DMS 273 treated with DMSO at 0.1 percent for 48 hours (cell line): ENCODE data around the gene RFX3.

Experiments used
- DNase-seq: peaks from one replicate; lab custom pipeline; 2025; lab: John Stamatoyannopoulos, UW

The RFX3 gene

DNA sequence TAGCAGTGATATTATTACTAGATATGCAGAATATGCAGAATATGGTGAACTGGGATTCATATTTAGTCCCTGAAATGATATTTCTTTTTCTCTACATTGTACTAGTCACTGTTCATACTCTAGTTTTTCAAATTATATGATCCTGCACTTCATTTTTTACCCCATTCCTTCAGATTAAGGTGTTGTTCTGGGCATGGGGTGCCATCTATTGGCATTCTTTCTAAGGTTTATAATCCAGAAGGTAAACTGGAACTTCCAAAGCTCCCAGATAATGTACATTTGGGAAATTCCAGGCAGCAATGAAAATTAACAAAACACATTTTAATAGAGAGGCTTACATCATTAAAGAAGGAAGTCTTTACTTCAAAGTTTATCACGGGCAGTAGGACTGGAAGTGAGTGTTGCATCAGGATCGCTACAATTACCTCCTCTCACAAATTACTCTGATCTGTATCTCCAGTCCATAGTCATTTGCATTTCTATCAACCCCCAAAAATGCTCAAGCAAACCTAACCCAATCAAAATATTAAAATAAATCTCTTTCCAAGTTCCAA, 12.5 kb downstream of the RFX3 start:
- DNase-seq = no peak

DNA sequence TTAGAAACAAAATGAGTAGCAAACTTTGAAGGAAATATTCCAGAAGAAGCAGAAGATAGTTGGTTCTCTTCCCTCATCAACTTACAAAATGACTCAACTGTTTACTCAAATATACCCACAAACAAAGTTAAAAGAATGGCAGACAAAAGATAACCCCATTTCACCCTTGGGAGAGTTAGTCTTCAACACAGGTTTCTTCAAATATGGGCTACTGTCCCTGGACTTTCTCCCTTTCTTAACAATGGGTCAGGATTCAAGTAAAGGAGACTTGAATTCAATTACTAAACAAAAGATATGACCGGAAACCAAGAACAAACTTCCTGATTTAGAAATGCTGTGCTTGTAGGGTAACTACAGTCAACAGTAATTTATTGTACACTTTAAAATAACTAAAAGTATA, 14.2 kb downstream of the RFX3 start:
- no peak for DNase-seq

DNA sequence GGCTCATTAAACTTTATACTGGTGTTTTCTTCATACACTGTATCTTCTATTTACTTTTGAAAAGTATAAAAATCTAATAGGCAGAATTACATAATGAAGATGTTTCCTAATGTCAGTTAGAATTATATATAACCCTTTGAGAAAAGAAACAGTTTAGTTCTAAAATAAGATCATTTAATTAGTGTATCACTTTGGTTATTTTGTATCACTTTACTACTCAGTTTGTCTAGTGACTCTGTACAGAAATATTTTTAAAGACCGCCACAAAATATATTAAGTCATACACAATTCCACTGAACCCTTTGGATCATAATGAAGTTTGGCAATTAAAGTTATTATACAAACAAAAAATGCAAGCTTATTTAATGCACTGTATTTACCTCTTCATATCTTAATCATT, 15.0 kb downstream of the RFX3 start:
- no peak for DNase-seq

DNA sequence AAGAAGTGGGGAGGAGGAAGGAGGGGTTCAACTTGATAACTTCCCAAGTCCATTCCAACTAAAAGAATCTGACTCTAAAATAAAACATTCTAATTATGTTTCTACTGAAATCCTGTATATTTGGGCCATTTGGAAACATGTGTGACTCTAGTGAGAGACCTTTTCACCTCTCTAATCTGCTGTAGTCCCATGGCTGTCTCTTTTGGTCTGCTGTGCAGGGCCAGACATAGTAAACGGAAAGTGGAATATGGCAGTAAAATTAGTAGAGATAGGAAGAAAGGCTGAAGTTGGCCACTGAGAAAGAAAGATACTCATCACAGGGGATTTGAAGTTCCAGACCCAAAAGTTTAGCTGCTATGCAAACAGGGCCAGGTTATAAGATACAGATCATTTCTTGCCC, 15.9 kb downstream of the RFX3 start:
- DNase-seq = no peak

DNA sequence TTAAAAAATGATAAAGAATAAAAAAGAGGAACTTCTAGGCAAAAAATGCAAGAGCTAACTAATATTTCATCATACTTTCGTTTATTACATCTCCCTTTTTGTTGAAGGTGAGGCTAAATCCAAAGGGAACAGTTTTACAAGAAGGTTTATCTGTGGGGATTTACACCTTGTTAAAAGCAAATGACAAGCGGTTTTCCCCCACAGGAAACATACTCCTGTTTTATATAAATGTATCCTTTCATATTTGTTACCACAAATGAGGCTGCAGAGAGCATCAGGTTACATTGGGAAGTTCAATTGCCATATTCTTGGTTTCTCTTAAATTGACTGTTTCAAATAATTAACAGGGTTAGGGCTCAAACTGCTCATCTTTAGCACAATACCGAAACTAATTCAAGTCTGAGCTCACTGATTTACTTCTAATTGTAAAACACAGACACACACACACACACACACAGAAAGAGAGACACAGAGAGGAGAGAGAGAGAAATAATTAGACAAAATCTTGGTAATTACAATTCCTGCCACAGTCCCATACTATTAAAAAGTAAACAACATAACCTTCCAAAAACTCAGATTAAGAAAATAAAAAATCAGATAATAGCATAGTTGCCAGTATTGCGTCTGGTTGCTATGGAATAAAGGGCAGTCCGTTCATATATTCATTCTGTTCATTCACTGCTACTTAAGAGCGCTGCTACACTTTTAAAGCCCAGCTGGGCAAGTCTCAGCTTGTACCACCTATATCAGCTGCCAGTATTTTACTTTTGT, 17.1 kb downstream of the RFX3 start:
- peak; percentile 36 for DNase-seq

DNA sequence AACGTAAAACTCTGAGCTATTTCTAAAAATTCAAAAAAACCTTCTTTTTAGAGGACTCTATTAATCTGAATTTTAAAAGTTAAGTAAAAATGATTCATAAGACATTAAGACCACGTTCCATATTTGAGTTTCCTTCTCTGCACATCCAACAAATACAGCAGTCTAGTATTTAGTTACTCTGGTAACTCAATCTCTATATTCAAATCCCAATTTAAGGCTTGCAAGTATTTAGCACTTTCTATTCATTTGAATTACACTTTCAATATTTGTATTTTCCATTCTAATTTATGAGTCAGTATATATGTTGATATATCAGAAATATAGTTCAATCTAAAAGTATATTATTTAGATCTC, 17.7 kb downstream of the RFX3 start:
- DNase-seq = no peak

DNA sequence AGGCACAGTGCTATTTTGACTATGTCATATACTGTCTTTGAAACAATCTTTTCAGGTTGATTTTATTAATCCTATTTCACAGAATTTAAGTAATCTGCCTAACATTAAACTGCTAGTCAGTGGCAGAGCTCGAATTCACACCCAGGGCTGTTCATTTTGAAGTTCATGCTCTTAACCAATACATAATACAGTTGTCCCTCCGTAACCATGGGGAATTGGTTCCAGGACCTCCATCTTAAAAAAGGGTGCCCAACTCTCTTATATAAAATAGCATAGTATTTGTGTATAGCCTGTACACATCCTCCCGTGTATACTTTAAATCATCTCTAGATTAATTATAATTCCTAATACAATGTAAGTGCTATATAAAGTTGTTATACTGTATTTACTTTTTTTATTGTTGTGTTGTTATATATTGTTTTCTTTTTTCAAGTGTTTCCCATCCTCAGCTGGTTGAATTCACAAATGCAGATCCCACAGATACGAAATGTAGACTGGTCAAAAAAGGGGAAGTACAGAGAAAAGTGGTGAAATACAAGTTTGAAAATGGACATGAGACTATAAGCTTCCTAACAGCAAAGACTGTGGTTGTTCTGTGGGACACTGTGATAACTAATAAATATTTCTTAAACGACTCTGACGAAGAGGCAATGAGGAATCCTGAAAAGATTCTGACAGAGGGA, 18.3 kb downstream of the RFX3 start:
- no peak for DNase-seq

DNA sequence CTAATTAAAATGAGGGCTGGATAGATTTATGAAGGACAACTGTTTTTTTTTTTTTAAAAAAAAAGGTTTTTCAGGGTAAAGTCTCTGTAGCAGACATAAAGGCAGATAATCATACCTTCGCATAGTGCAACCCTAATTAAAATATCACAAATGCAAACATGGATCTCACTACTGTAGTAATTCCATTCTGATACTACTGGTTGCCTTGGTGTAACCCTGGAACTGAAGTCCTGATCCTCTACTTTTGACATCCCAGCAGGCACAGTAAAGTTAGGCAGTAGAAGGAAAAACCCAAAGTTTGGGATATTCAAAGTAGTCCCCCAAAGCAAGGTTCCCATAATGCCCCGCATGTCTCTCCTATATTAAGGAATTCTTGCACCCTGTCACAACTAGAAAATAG, 19.6 kb downstream of the RFX3 start:
- DNase-seq = no peak

DNA sequence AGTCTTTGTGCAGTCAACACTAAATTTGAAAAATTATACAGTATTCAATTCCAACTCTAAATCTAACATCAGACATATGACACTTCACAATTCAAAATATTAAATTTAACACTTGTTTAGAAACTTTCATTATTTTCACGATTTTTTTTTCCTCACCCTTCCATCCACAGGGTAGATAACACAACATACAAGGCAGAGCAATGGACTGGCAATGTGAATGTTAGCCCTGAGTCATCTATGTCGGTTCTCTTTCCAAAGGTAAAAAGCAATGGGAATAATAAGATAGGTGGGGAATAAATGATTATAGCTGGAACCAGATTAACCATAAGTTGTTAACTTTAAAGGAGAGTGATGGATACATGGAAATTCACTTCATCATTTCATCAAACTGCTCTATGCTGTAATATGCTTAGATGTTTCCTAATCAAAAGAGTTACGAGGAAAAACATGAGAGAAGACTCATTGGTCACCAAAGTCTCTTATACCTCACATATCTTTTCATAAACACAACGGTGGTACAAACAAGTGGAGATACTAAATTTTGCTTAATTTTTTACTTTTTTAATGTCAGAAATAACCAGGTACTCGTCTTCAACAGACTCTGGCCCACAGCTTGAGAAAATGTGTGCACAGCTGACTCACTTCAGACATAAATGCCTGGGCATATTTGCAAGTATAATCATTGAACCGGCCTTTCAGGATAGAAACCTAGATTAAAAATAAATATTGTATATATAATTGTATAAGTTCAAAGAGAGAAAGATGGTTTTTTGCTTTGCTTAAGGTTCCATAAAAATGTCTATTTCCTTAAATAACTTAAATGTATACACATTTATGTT, 23.0 kb downstream of the RFX3 start:
- DNase-seq = no peak

DNA sequence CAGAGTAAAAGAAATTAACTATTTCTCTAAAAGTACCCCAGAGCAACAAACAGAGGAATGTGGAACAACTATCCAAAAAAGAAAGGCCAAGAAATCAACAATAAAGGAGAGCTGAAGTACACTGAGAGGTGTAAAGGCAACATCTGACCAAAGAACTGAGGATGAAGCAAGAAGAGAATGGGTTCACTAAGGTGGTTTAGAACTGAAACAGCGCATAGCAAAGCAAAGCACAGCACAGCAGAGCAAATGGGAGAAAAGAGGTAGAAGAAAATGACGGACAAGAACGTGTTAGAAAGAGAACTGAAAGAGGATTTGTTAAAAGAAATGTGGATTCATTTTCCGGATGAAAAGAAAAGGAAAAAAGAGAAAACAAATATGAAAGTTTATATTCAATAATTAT, 25.8 kb downstream of the RFX3 start:
- DNase-seq = no peak

DNA sequence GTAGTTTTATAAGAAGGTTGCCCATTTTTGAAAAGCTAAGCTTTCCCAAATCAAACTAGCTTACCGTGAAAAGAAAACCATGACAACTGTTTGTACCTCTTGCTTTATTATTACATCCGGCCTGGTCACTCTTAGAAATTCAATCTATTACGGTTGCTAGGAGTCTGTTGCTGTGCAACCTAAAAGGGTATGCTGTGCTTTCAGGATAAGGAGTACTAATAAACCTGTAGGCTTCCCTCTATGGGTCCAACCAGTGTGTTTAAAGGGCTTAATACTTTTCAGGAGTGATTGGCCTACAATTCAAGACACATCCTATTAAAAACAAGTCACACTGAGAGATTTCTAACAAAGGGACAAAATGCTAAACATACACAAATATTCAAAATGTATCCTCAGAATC, 27.1 kb downstream of the RFX3 start:
- no peak for DNase-seq

DNA sequence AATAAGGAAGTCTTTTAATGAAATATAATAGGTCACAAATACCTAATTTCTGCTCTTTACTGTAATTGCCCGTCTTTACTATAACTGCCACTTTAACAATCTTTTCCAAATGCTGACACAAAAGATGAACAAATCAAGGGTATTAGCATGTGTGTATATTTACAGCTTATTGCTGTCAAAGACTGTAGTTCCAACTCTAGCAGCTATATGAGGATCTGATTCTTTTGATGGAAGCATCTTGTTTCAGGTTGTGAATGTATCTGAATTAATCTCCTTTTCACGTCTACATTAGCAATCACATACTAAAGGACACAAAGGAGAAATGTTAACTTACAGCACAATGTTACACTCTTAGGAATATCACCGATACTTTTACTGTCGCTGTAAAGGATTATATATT, 27.9 kb downstream of the RFX3 start:
- DNase-seq = no peak

DNA sequence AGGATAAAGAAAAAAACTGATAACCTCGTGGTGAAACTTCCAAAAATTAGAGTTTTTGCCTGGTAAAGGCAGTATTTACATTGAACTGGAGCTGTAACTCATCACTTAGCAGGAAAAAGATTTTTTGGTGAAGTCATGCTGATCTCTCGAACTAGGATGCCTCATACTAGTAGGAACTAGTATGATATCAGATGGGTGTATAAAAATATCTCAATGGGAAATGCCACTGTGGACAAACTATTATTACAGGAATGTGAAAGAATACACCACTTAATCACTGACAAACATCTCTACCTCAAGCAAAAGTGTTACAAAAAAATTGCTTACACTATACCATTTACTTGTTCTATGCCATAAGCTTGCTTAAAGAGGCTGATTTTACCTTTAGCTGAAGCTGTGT, 28.4 kb downstream of the RFX3 start:
- DNase-seq = no peak

DNA sequence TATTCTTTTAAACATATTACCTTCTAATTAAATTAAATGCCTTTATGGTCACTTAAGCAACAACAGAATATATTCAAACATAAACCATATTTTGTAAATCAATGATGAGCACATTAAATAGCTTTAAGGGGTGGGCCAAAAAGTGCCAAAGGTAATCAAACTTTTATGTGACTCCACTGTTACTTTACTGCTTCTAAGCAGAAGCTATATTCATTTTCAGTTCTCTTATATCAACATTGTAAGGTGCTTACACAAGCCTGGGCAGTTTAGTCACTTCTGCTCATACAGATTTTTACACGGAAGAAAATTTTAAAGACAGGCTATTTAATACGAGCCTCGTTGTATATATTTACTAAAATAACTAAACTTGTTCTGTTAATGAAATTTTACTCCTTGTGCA, 29.9 kb downstream of the RFX3 start:
- no peak for DNase-seq

DNA sequence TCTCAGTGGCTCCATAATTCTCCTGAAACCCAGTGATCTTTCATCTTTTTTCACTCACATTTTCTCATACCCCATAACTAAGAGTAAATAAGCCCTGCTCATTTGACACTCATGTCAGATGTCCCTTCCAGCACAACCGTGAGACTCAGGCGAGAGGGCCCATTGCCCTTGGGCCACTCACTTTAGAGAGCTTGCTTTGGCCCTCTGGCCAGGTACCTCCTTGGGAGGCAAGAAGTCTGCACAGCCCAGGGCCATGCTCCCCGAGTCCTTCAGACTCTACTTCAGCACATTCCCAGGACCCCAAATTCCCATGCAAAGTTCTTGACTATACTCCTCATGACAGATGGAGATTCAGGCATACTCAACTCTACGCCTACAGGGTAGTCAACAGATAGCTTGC, 33.6 kb downstream of the RFX3 start:
- no peak for DNase-seq

DNA sequence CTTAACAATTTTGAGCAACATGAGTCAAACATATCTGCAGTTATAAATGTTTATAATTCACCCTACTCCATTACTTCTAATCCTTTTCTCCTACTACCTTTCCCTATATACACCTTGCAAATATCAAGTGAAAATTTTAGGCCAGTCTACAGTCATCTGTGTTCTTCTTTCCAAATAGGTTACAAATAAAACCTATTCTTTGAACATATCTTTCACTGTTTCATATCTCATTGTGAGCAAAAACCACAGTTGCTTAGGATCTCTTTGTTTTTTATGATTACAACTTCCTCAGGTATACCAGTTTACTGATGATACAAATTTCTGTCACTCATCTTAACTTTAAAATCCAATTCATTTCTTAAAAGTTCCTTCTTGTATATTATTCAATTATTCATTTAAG, 34.4 kb downstream of the RFX3 start:
- no peak for DNase-seq

DNA sequence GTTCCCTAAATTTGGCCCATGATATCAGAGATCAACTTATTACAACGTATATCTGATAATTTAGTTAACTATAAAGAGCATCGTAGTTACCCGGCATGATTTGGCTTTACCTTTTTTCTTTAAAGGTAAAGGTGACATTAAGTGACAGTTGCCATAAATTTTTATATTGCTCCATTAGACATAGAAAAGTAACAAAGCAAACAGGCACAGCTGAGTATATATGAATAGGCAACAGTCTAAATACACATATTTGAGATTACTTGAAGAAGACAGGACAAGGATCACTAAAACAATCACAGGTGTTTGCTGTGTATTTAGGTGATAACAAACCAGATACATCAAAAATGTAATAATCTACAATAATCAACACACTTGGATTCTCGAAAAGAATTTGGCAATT, 34.8 kb downstream of the RFX3 start:
- no peak for DNase-seq

DNA sequence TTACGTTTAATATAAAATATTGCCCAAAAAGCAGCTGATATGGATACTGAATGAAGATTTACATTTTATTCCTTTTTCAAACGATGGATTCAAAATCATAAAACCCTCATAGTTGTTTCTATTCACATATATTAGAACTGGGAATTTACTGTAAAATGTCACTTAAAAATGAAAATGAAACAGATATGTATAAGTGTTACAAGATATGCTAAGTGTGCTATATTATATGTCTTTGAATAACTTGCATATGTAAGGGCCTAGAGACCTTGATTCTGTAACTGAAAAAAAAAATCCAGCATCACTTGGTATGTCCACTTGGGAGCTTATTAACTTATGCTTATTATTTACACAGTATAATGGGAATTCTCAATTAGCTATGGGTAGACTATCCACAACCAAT, 43.2 kb downstream of the RFX3 start:
- DNase-seq = no peak

DNA sequence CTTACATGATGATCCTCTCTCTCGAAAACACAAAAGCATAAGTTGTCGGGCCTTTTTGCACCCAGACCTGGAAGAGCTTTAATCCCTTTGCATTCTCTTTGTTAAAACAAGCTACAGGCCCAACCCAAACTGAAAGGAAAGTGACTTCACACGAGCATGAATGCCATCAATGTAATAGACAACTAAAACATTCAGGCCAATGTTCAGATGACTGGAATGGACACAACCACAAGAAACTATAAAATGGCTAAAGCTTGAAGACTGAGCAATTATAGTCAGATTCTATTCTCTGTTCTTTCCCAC, 45.5 kb downstream of the RFX3 start:
- no peak for DNase-seq

DNA sequence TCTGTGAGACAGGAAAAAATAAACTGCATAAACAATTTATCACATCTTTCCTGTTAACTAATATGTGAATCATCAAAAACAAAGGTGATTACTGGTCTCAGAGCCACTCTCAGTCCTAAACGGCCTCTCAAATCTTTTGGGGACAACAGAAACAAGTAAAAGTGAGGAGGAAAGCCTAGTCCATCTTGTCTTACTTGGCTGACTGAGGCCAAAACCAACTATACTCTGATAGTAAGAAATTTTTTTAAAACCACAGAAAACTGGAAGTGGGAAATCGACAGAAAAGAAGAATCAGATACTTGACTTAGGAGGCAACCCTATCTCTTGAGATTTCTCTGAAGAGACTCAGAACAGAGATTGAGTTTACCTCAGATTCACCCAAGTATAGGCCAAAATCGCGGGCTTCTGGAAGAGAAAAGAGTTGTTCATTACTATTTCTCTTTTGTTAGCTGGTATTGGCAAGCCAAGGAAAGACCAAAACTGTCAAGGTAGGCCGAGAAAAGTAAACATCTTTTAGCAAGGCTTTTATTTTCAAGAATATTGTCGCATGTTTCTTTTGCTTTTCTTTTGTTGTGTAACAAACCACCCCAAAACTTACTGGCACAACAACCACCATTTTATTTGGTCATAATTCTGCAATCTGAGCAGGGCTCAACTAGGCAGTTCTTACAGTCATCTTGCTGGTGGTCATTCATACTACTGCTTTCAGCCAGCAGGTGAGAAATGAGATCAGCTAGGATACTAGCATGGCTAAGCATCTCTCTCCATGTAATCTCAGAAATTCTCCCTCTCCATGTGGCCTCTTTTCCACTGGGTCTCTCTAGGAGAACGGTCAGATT, 46.1 kb downstream of the RFX3 start:
- no peak for DNase-seq

DNA sequence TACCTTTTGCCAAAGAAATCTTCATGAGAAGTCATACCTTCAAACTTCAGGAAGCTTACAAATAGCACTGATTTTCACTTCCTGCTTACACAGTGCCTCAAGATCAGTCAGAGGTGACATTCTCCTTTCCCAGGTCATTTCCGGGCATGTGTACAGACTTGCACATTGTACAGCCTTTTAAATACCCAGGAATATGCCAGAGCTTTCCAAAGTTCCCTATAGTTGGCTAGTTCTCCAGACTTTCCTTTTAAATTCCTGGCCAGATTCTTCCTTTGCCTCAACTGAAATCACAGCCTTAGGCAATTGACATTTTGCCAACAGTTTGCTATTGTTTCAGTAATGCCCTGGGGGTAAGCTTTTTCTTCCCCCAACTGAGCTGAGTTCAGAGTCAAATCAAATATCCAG, 47.2 kb downstream of the RFX3 start:
- DNase-seq = no peak

DNA sequence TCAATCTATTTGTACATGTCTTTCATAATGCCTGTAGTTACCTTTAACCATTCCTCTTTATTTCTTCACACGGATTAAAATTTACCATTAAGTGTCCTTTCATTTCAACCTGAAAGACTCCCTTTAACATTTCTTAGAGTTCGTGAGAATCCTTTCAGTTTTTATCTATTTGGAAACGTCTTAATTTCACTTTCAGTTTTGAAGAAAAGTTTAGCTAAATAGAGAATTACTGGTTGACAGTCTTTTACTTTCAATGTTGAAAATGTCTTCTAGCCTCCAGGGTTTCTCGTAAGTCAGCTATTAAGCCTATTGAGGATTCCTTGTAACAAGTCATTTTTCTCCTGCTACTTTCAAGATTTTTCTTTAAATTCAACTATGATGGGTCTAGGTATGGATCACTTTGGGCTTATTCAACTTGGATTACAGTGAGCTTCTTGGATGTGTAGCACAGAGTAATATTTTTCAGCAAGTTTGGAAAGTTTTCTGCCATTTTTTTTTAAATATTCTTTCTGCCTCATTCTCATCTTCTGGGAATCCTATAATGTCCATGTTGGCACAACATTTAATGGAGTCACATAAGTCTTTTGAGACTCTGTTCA, 48.5 kb downstream of the RFX3 start:
- DNase-seq = no peak
